ENCODE data around the gene ZCCHC14.

ZCCHC14 gene

GRCh38 chr16:87411375-87412271, 81.2 kb downstream of the ZCCHC14 start:
- no peak for ATAC-seq
- Mint-ChIP-seq H3K27ac (no peak overlapping the region), H3K36me3 (peaks cover 9% of the 10 kb centered on the region), H3K4me3 (no peak overlapping the region), H3K9me3 (no peaks in the 10 kb centered on the region), H3K4me1 (peaks cover 13% of the 10 kb centered on the region), H3K27me3 (peaks cover 11% of the 10 kb centered on the region)

- ATAC-seq: no peak
- Mint-ChIP-seq H3K9me3 (no peaks in the 10 kb centered on the region), H3K27me3 (peaks cover 9% of the 10 kb centered on the region), H3K36me3 (peaks cover 10% of the 10 kb centered on the region), H3K4me1 (peaks cover 14% of the 10 kb centered on the region), H3K27ac (no peak overlapping the region), H3K4me3 (no peak overlapping the region)
Measured at GRCh38 chr16:87410968-87411367, 81.9 kb downstream of the ZCCHC14 start.

DNA sequence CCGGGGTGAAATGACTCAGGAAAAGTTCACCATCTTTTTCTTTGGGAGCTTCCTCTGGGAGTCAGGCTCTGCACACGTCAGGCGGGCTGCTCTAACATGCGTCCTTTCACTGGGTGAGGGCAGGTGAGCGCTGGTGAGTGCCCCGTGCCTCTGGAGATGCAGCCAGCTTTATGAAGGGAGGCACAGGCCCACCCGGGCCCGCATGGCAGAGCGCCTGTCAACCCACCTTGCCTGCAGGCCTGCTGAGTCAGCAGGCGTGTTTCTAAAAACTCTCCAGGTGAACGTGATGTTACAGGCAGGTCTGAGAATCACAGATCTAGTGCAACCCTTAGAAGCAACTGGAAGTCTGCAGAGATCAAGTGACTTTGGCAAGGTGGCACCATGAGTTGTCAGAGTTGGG, 82.3 kb downstream of the ZCCHC14 start:
- Mint-ChIP-seq H3K27ac (no peak overlapping the region), H3K4me3 (no peak overlapping the region), H3K9me3 (no peaks in the 10 kb centered on the region), H3K27me3 (peaks cover 5% of the 10 kb centered on the region), H3K36me3 (peaks cover 14% of the 10 kb centered on the region), H3K4me1 (peaks cover 16% of the 10 kb centered on the region)
- no peak for ATAC-seq

GRCh38 chr16:87409781-87410180, 83.0 kb downstream of the ZCCHC14 start:
- H3K36me3 Mint-ChIP-seq: peaks cover 21% of the 10 kb centered on the region
- H3K4me1 Mint-ChIP-seq: peaks cover 20% of the 10 kb centered on the region
- H3K9me3 Mint-ChIP-seq: no peaks in the 10 kb centered on the region
- H3K27me3 Mint-ChIP-seq: no peaks in the 10 kb centered on the region
- H3K27ac Mint-ChIP-seq: no peak overlapping the region
- H3K4me3 Mint-ChIP-seq: no peak overlapping the region
- ATAC-seq: no peak

DNA sequence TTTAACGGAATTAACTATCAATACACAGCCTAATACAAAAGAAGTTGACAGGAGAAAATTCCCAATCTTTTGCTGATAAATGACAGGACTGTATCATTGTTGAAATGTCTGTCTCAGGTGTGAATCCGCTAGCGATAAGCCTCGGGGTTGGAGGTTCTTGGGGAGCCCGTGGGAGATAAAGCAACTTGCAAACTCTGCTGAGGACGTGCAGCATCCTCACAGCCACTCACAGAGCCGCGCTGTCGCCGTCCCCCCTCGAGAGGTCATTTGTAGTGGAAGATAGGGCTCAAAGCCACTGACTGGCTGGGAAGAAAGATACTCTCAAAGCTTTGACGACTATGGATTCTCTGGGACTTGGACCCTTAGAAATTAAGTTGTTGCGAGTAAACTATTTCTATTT, 83.7 kb downstream of the ZCCHC14 start:
- Mint-ChIP-seq H3K27me3 (no peaks in the 10 kb centered on the region), H3K4me1 (peaks cover 20% of the 10 kb centered on the region), H3K9me3 (no peaks in the 10 kb centered on the region), H3K4me3 (no peak overlapping the region), H3K36me3 (peaks cover 24% of the 10 kb centered on the region), H3K27ac (no peak overlapping the region)
- no peak for ATAC-seq

DNA sequence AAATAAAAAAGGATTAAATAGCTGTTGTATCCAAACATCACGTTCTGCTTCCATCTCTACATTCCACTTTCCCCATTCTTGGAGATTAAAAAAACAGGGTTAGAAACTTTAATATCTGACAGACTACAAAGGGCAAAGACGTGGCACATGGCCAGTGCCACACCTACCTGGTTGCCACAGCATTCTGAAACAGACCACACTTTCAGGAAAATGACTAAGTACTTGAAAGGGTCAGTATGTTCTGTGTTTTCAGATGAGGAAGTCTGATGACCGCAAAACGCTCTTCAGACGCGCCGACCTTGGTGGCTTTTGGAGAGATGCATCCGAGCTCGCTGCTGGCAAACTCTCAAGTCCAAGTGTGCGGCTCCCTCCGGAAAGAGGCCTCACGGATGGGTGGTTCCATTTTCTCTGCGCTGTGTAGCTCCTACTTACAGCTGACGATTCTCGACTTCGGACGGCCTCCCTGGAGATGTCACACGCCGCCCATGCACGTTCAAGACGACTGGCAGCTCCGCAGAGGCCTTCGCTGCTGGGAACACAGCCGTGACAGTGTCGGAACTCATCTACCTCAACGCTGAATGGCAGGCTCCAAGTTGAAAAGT, 85.2 kb downstream of the ZCCHC14 start:
- peak overlapping the region; percentile 39 for H3K4me3 Mint-ChIP-seq
- H3K27me3 Mint-ChIP-seq: no peaks in the 10 kb centered on the region
- H3K27ac Mint-ChIP-seq: peak overlapping the region; percentile 51
- H3K9me3 Mint-ChIP-seq: no peaks in the 10 kb centered on the region
- peak; percentile 91 for ATAC-seq
- H3K36me3 Mint-ChIP-seq: peaks cover 37% of the 10 kb centered on the region
- peaks cover 20% of the 10 kb centered on the region for H3K4me1 Mint-ChIP-seq

DNA sequence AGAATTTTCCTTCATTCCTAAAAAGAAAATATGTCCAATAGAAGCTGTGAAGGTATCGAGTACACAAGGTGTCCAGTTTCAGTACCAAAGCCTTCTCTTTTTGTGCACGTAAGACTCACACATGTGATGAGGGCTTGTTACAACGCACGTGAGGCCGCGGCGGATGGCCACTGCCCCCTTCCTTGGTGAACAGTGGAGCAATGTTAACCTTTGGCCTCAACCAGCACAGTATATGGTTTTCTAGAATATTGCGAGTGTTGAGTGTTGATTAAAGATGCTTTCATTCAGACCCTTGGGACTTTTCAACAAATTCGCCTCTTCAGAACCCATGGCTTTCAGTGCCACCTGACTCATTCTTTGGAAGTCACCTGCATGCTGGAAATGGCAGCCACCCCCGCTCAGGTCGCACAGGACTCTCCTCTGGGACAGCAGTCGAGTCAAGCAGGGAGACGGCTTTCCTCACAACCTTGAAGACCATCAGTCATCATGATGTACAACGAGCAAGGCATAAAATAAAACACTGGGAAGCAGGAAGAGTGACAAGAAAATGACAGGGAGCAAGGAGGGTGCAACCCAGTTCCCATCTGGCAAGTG, 86.2 kb downstream of the ZCCHC14 start:
- Mint-ChIP-seq H3K27ac (no peak overlapping the region), H3K36me3 (peaks cover 36% of the 10 kb centered on the region), H3K4me3 (no peak overlapping the region), H3K9me3 (no peaks in the 10 kb centered on the region), H3K27me3 (no peaks in the 10 kb centered on the region), H3K4me1 (peaks cover 20% of the 10 kb centered on the region)
- ATAC-seq: no peak

GRCh38 chr16:87404764-87405625, 87.8 kb downstream of the ZCCHC14 start:
- H3K36me3 Mint-ChIP-seq: peaks cover 29% of the 10 kb centered on the region
- H3K4me3 Mint-ChIP-seq: no peak overlapping the region
- H3K9me3 Mint-ChIP-seq: no peaks in the 10 kb centered on the region
- peaks cover 20% of the 10 kb centered on the region for H3K4me1 Mint-ChIP-seq
- H3K27ac Mint-ChIP-seq: no peak overlapping the region
- no peak for ATAC-seq
- H3K27me3 Mint-ChIP-seq: no peaks in the 10 kb centered on the region

DNA sequence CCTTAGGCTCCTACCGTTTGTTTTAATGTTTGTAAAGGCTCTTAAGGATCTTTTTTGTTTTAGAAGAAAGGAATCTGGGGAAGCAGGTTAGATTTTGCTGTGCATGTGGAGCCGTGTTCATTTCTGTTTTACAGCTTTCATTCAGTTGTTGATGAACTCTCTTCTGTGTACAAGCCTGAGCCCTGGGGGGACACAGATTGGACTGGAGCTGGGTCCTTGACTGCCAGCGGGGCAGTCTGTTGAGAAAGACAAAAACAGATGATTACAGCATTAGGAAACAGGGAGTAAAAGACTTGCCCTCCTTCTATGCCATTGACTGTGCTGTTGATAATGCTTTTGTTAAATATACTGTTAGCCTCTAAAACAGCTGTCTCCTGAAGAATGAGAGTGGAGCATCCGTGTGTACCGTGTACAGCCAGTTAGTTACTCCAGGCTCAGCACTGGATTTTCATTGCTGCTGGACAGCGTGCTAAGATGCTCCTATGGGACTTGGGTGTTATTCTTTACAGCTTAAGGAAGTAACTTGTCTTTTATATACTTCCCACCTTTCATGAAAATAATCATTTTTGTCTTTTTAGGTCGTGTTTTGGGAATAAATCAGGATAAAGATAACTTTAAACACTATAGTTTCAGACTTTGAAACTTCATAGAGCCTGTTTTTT, 97.5 kb downstream of the ZCCHC14 start:
- H3K9me3 Mint-ChIP-seq: no peaks in the 10 kb centered on the region
- no peaks in the 10 kb centered on the region for H3K27me3 Mint-ChIP-seq
- peaks cover 43% of the 10 kb centered on the region for H3K4me1 Mint-ChIP-seq
- H3K27ac Mint-ChIP-seq: no peak overlapping the region
- H3K36me3 Mint-ChIP-seq: peaks cover 18% of the 10 kb centered on the region
- no peak for ATAC-seq
- no peak overlapping the region for H3K4me3 Mint-ChIP-seq

DNA sequence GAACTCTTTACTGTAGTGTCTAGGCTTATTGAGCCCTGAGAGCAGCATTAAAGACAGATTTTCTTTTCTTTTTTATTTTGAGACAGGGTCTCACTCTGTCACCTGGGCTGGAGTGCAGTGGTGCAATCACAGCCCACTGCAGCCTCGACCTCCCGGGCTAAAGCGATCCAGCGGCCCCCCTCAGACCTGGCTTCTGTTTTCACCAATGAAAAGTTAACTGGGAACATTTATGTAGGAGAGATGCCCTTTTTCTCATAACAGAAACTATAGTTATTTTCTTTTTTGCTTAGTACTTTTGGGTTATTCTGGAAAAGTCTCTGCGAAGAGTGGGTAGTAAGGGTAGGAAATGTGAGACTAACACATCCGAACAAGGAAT, 99.2 kb downstream of the ZCCHC14 start:
- Mint-ChIP-seq H3K27ac (peak overlapping the region; percentile 78), H3K36me3 (peaks cover 10% of the 10 kb centered on the region), H3K4me1 (peaks cover 48% of the 10 kb centered on the region), H3K4me3 (peak overlapping the region; percentile 86), H3K27me3 (no peaks in the 10 kb centered on the region), H3K9me3 (no peaks in the 10 kb centered on the region)
- ATAC-seq: no peak

- H3K4me3 Mint-ChIP-seq: peak overlapping the region; percentile 86
- peaks cover 54% of the 10 kb centered on the region for H3K4me1 Mint-ChIP-seq
- peaks cover 10% of the 10 kb centered on the region for H3K36me3 Mint-ChIP-seq
- ATAC-seq: peak; percentile 1
- no peaks in the 10 kb centered on the region for H3K27me3 Mint-ChIP-seq
- peak overlapping the region; percentile 78 for H3K27ac Mint-ChIP-seq
- H3K9me3 Mint-ChIP-seq: no peaks in the 10 kb centered on the region
Measured at GRCh38 chr16:87392821-87393679, 99.8 kb downstream of the ZCCHC14 start.

DNA sequence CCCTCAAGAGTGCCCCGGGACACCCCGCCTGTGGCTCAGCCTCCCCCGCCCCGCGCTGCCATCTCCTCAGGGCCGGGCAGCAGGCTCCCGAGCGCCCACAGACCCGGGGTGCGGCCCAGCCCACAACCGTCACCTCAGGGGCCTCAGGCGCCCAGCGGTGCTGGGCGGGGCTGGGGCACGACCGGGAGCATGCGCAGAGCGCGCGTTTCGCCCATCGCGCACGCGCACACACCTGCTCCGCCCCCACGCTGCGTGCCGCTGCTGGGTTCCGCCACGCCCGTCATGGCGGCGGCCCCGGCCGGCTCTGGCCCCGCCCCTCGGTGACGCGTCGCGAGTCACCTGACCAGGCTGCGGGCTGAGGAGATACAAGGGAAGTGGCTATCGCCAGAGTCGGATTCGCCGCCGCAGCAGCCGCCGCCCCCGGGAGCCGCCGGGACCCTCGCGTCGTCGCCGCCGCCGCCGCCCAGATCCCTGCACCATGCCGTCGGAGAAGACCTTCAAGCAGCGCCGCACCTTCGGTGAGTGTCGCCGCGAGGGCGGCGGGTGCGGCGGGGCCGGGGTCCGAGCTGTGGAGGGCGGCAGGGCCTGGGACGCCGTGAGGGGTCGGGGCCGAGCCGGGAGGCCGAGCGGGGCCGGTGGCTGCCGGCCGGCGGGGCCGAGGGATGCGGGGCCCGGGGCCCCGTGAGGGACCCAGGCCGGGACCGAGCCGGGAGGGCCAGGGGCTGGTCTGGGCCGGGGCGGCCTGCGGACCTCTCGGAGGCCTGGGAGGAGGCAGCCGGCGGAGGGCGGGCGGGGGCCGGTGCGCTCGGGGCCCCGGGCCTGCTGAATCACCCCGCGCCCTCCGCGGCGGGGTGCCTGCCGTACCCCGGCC, 100.6 kb downstream of the ZCCHC14 start, which contains the start of gene MAP1LC3B:
TSS of gene MAP1LC3B (plus strand) at position 387 of the 871 bp plus-strand sequence. CDS start at position 479, 92 bp downstream.
- H3K27me3 Mint-ChIP-seq: no peaks in the 10 kb centered on the region
- ATAC-seq: peak; percentile 89
- peak within 1 kb of the TSS; percentile 91 for H3K27ac Mint-ChIP-seq
- H3K4me3 Mint-ChIP-seq: peak within 1 kb of the TSS; percentile 94
- peaks cover under 1% of the 10 kb centered on the region for H3K9me3 Mint-ChIP-seq
- H3K4me1 Mint-ChIP-seq: peaks cover 57% of the 10 kb centered on the region
- peaks cover 10% of the 10 kb centered on the region for H3K36me3 Mint-ChIP-seq

DNA sequence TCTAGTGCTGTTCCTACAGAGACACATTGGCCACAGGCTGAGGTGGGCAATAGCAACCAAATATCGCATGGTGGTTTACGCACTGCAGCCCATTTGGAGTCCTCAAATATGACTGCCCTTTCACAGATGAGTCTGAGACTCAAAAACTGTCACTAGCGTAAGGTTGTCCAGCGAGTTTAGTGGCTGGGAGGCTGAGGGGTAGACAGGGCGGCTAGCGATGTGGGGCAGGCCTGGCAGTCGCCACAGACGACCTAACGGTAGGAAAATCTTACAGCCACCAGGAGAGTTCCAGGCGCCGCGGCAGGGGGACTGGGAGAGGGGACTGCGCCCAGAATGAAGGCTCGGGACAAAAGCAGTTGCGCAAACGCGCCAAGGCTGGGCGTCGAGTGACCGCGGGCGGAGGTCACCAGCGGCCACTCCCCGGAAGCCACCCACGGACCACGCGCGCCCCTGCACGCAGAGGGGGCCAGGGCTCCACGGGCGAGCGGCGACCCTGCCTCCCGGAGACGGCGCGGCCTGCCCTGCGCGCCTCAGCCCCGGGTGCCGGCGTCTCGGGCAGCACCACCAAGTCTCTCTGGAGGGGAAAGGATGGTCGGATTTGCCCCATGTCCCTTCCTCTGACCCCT, 101.4 kb downstream of the ZCCHC14 start:
- no peaks in the 10 kb centered on the region for H3K27me3 Mint-ChIP-seq
- peak overlapping the region; percentile 94 for H3K4me3 Mint-ChIP-seq
- ATAC-seq: no peak
- peaks cover 2% of the 10 kb centered on the region for H3K9me3 Mint-ChIP-seq
- peaks cover 59% of the 10 kb centered on the region for H3K4me1 Mint-ChIP-seq
- peaks cover 10% of the 10 kb centered on the region for H3K36me3 Mint-ChIP-seq
- peak overlapping the region; percentile 91 for H3K27ac Mint-ChIP-seq

Data from stimulated activated memory B cell treated with anti-CD40 and anti-IgM and Interleukin-4, amounts not matched to agents 10 μg/mL and 1 μg/mL and 100 μg/mL, for 72 hours (primary cell).